Effector memory CD4-positive, alpha-beta T cell (primary cell): ENCODE results near the gene MOB3C.

Experiments
- DNase-seq, 3 donors: peaks; one replicate each; pipeline ENCODE4 v3.0.0-alpha.2; 2020
- H3K27ac ChIP-seq: 2 replicates; pipeline ENCODE4 v1.7.0; 2013; ENCODE audit warnings: mild to moderate bottlenecking, low read length, moderate library complexity; ENCODE audit not compliant: insufficient read depth, poor library complexity, severe bottlenecking
- H3K27me3 ChIP-seq: replicated peaks from 2 replicates; pipeline ENCODE4 v1.7.0; 2013; ENCODE audit warnings: mild to moderate bottlenecking, low read length; ENCODE audit not compliant: insufficient read depth, control insufficient read depth, poor library complexity, severe bottlenecking
- H3K36me3 ChIP-seq: 2 replicates; pipeline ENCODE4 v1.7.0; 2013; ENCODE audit warnings: mild to moderate bottlenecking, low read length, moderate library complexity; ENCODE audit not compliant: control insufficient read depth, insufficient read depth
- H3K4me1 ChIP-seq: 2 replicates; pipeline ENCODE4 v1.7.0; 2013; ENCODE audit warnings: low read length, mild to moderate bottlenecking; ENCODE audit not compliant: control insufficient read depth, insufficient read depth, poor library complexity, severe bottlenecking
- H3K4me3 ChIP-seq: 2 replicates; pipeline ENCODE4 v1.7.0; 2013; ENCODE audit warnings: low read length, low read depth, mild to moderate bottlenecking; ENCODE audit not compliant: insufficient read depth, poor library complexity, severe bottlenecking
- H3K9me3 ChIP-seq: 2 replicates; pipeline ENCODE4 v1.7.0; 2013; ENCODE audit warnings: mild to moderate bottlenecking, low read length, moderate library complexity; ENCODE audit not compliant: control insufficient read depth

MOB3C gene

GRCh38 chr1:46595127-46595526, 21.5 kb downstream of the MOB3C start:
- H3K27me3 ChIP-seq: no peaks in the 10 kb centered on the region
- no peak for DNase-seq
- H3K36me3 ChIP-seq: peaks cover 31% of the 10 kb centered on the region
- H3K27ac ChIP-seq: no peak overlapping the region
- H3K4me1 ChIP-seq: peaks cover 20% of the 10 kb centered on the region
- H3K4me3 ChIP-seq: no peak overlapping the region
- no peaks in the 10 kb centered on the region for H3K9me3 ChIP-seq

GRCh38 chr1:46594063-46594462, 22.5 kb downstream of the MOB3C start:
- Histone ChIP-seq H3K4me1 (peaks cover 13% of the 10 kb centered on the region), H3K36me3 (peaks cover 41% of the 10 kb centered on the region), H3K27ac (no peak overlapping the region), H3K27me3 (no peaks in the 10 kb centered on the region), H3K4me3 (no peak overlapping the region), H3K9me3 (no peaks in the 10 kb centered on the region)
- DNase-seq: no peak

GRCh38 chr1:46592823-46593222, 23.8 kb downstream of the MOB3C start:
- H3K9me3 ChIP-seq: no peaks in the 10 kb centered on the region
- H3K4me3 ChIP-seq: no peak overlapping the region
- H3K27ac ChIP-seq: no peak overlapping the region
- no peaks in the 10 kb centered on the region for H3K27me3 ChIP-seq
- H3K36me3 ChIP-seq: peaks cover 45% of the 10 kb centered on the region
- H3K4me1 ChIP-seq: peaks cover 10% of the 10 kb centered on the region
- DNase-seq: no peak

- no peaks in the 10 kb centered on the region for H3K27me3 ChIP-seq
- H3K27ac ChIP-seq: no peak overlapping the region
- H3K9me3 ChIP-seq: no peaks in the 10 kb centered on the region
- no peak for DNase-seq
- no peak overlapping the region for H3K4me3 ChIP-seq
- H3K36me3 ChIP-seq: peaks cover 54% of the 10 kb centered on the region
- H3K4me1 ChIP-seq: peaks cover 1% of the 10 kb centered on the region
Observed at GRCh38 chr1:46589529-46589928, 27.1 kb downstream of the MOB3C start.

GRCh38 chr1:46587069-46587468, 29.5 kb downstream of the MOB3C start:
- no peak overlapping the region for H3K27ac ChIP-seq
- no peaks in the 10 kb centered on the region for H3K9me3 ChIP-seq
- H3K4me3 ChIP-seq: no peak overlapping the region
- no peaks in the 10 kb centered on the region for H3K27me3 ChIP-seq
- no peak for DNase-seq
- H3K4me1 ChIP-seq: peaks cover 3% of the 10 kb centered on the region
- peaks cover 47% of the 10 kb centered on the region for H3K36me3 ChIP-seq

- H3K9me3 ChIP-seq: no peaks in the 10 kb centered on the region
- H3K4me1 ChIP-seq: peaks cover 15% of the 10 kb centered on the region
- no peak overlapping the region for H3K27ac ChIP-seq
- H3K27me3 ChIP-seq: no peaks in the 10 kb centered on the region
- H3K36me3 ChIP-seq: peaks cover 33% of the 10 kb centered on the region
- DNase-seq: no peak
- H3K4me3 ChIP-seq: no peak overlapping the region
Observed at GRCh38 chr1:46585312-46585938, 31.2 kb downstream of the MOB3C start.

GRCh38 chr1:46583494-46583893, 33.1 kb downstream of the MOB3C start:
- Histone ChIP-seq H3K4me1 (peaks cover 15% of the 10 kb centered on the region), H3K27ac (no peak overlapping the region), H3K27me3 (no peaks in the 10 kb centered on the region), H3K9me3 (no peaks in the 10 kb centered on the region), H3K36me3 (peaks cover 22% of the 10 kb centered on the region), H3K4me3 (no peak overlapping the region)
- no peak for DNase-seq

GRCh38 chr1:46582972-46583371, 33.6 kb downstream of the MOB3C start:
- no peaks in the 10 kb centered on the region for H3K27me3 ChIP-seq
- no peak overlapping the region for H3K4me3 ChIP-seq
- no peaks in the 10 kb centered on the region for H3K9me3 ChIP-seq
- DNase-seq: no peak
- H3K4me1 ChIP-seq: peaks cover 15% of the 10 kb centered on the region
- no peak overlapping the region for H3K27ac ChIP-seq
- peaks cover 22% of the 10 kb centered on the region for H3K36me3 ChIP-seq

- H3K27me3 ChIP-seq: no peaks in the 10 kb centered on the region
- peaks cover 26% of the 10 kb centered on the region for H3K36me3 ChIP-seq
- DNase-seq: no peak
- H3K4me1 ChIP-seq: peaks cover 15% of the 10 kb centered on the region
- no peaks in the 10 kb centered on the region for H3K9me3 ChIP-seq
- H3K27ac ChIP-seq: peak overlapping the region; percentile 29
- H3K4me3 ChIP-seq: no peak overlapping the region
Observed at GRCh38 chr1:46581681-46582455, 34.7 kb downstream of the MOB3C start.

GRCh38 chr1:46580140-46580903, 36.3 kb downstream of the MOB3C start:
- H3K36me3 ChIP-seq: peaks cover 27% of the 10 kb centered on the region
- no peak overlapping the region for H3K27ac ChIP-seq
- H3K4me1 ChIP-seq: peaks cover 15% of the 10 kb centered on the region

More at GRCh38 chr1:46580140-46580903, 36.3 kb downstream of the MOB3C start:
- DNase-seq: no peak
- no peaks in the 10 kb centered on the region for H3K9me3 ChIP-seq
- H3K27me3 ChIP-seq: no peaks in the 10 kb centered on the region
- no peak overlapping the region for H3K4me3 ChIP-seq
